HG03108 (cell line): ENCODE measurements around the gene PEG3.

Experiments
- ATAC-seq: cut with Tn5 transposase; IDR thresholded peaks from one replicate; pipeline ENCODE4 v1.9.1; 2021; ENCODE audit warnings: moderate library complexity; ENCODE audit not compliant: unreplicated experiment

PEG3 gene

GRCh38 chr19:56839652-56840450, 675 bp downstream of the PEG3 start:
- ATAC-seq, result no peak

- no peak for ATAC-seq
Measured at GRCh38 chr19:56838909-56839651, 1.4 kb downstream of the PEG3 start.

- no peak for ATAC-seq
Measured at GRCh38 chr19:56838024-56838908, 2.3 kb downstream of the PEG3 start.

- ATAC-seq, result no peak
Measured at GRCh38 chr19:56837492-56838023, 3.0 kb downstream of the PEG3 start.

GRCh38 chr19:56837004-56837403, 3.5 kb downstream of the PEG3 start:
- no peak for ATAC-seq

GRCh38 chr19:56836059-56836458, 4.5 kb downstream of the PEG3 start:
- ATAC-seq, result no peak

- no peak for ATAC-seq
Measured at GRCh38 chr19:56835401-56835800, 5.1 kb downstream of the PEG3 start.

GRCh38 chr19:56834564-56835375, 5.8 kb downstream of the PEG3 start:
- ATAC-seq, result no peak

GRCh38 chr19:56832352-56832928, 8.1 kb downstream of the PEG3 start:
- ATAC-seq, result no peak

- no peak for ATAC-seq
Measured at GRCh38 chr19:56831255-56831654, 9.3 kb downstream of the PEG3 start.

- ATAC-seq, result no peak
Measured at GRCh38 chr19:56829596-56829995, 10.9 kb downstream of the PEG3 start.

- no peak for ATAC-seq
Measured at GRCh38 chr19:56827708-56828107, 12.8 kb downstream of the PEG3 start.

GRCh38 chr19:56823956-56824355, 16.6 kb downstream of the PEG3 start:
- no peak for ATAC-seq

GRCh38 chr19:56823417-56823816, 17.1 kb downstream of the PEG3 start:
- ATAC-seq, result no peak

GRCh38 chr19:56822755-56823154, 17.8 kb downstream of the PEG3 start:
- no peak for ATAC-seq

- no peak for ATAC-seq
Measured at GRCh38 chr19:56821675-56822074, 18.9 kb downstream of the PEG3 start.

GRCh38 chr19:56821209-56821608, 19.3 kb downstream of the PEG3 start:
- ATAC-seq, result no peak

- ATAC-seq, result no peak
Measured at GRCh38 chr19:56819166-56819565, 21.4 kb downstream of the PEG3 start.

- ATAC-seq, result no peak
Measured at GRCh38 chr19:56814656-56815055, 25.9 kb downstream of the PEG3 start.

- ATAC-seq, result no peak
Measured at GRCh38 chr19:56813531-56813930, 27.0 kb downstream of the PEG3 start.
